ENCODE data around the gene COTL1. TPM values are rescaled to one million over a fixed set of nuclear protein-coding genes. Genes with fewer than 3 reads are reported as not detected.

Gene COTL1
- total RNA-seq = 10 to 100 TPM; 41.4 to 89.2 TPM
- 100 to 1,000 TPM; 175 to 182 TPM for polyA plus RNA-seq (ENCODE audit: insufficient read length in 2 of 2)
- long read RNA-seq, donor 1, transcript COTL1-201 (4 exons, 1,843 nt) = major isoform, 55 of 78 reads
- long read RNA-seq, donor 1, transcript COTL1-202 (2 exons, 781 nt) = minor isoform, 6 of 78 reads
- long read RNA-seq, donor 1, partial matches to known transcripts = 17 of 78 reads
- long read RNA-seq, donor 1, other reads (novel, unspliced or antisense) = 0 of 78 reads
- long read RNA-seq, donor 2, transcript COTL1-201 (4 exons, 1,843 nt) = major isoform, 40 of 44 reads
- long read RNA-seq, donor 2, partial matches to known transcripts = 0 of 44 reads
- long read RNA-seq, donor 2, other reads (novel, unspliced or antisense) = 0 of 44 reads
- long read RNA-seq, donor 3, transcript COTL1-202 (2 exons, 781 nt) = minor isoform, 10 of 119 reads
- long read RNA-seq, donor 3, transcript COTL1-201 (4 exons, 1,843 nt) = major isoform, 41 of 119 reads
- long read RNA-seq, donor 3, partial matches to known transcripts = 68 of 119 reads
- long read RNA-seq, donor 3, other reads (novel, unspliced or antisense) = 0 of 119 reads
- long read RNA-seq, donor 4, transcript COTL1-201 (4 exons, 1,843 nt) = major isoform, 70 of 204 reads
- long read RNA-seq, donor 4, partial matches to known transcripts = 132 of 204 reads
- long read RNA-seq, donor 4, other reads (novel, unspliced or antisense) = 0 of 204 reads

GRCh38 chr16:84617791-84618580 lies at the start of gene COTL1:
Gene COTL1, minus strand, starts transcription at chr16:84618078. Its CDS starts 164 bp downstream, at chr16:84617914.
- under 1% methylated on average over 72 of the region's 76 CpGs for WGBS (ENCODE audit: insufficient coverage)
- H3K4me3 ChIP-seq (ENCODE audit: low read depth, low read length) = peak within 1 kb of the TSS; percentile 76
- H3K27me3 ChIP-seq (ENCODE audit: control insufficient read depth, insufficient read depth, low read length) = no peaks in the 10 kb centered on the region
- H3K27ac ChIP-seq (ENCODE audit: low read depth, low read length) = peak within 1 kb of the TSS; percentile 52
- peaks cover 48% of the 10 kb centered on the region for H3K4me1 ChIP-seq (ENCODE audit: control insufficient read depth, insufficient read depth, low read length)
- peak in 5 of 6 donors; percentile 91 to 99 (median 96) for DNase-seq (ENCODE audit: low read depth in 4 of 6, low spot score in 6 of 6)
- H3K36me3 ChIP-seq (ENCODE audit: control insufficient read depth, insufficient read depth, low read length) = peaks cover 17% of the 10 kb centered on the region
- H3K9me3 ChIP-seq (ENCODE audit: control insufficient read depth, insufficient read depth, low read length) = no peaks in the 10 kb centered on the region

- no peak overlapping the region for H3K4me3 ChIP-seq (ENCODE audit: low read depth, low read length)
- no peak overlapping the region for H3K27ac ChIP-seq (ENCODE audit: low read depth, low read length)
- H3K36me3 ChIP-seq (ENCODE audit: control insufficient read depth, insufficient read depth, low read length) = peaks cover 64% of the 10 kb centered on the region
- WGBS (ENCODE audit: insufficient coverage) = 98% methylated on average over 4 of the region's 7 CpGs
- no peak for DNase-seq (ENCODE audit: low read depth in 4 of 6, low spot score in 6 of 6)
- H3K9me3 ChIP-seq (ENCODE audit: control insufficient read depth, insufficient read depth, low read length) = no peaks in the 10 kb centered on the region
- H3K4me1 ChIP-seq (ENCODE audit: control insufficient read depth, insufficient read depth, low read length) = no peaks in the 10 kb centered on the region
- H3K27me3 ChIP-seq (ENCODE audit: control insufficient read depth, insufficient read depth, low read length) = no peaks in the 10 kb centered on the region
These were observed 48.0 kb upstream of the COTL1 start for GRCh38 chr16:84665843-84666242.

- Histone ChIP-seq H3K9me3 (ENCODE audit: control insufficient read depth, insufficient read depth, low read length) (no peaks in the 10 kb centered on the region), H3K36me3 (ENCODE audit: control insufficient read depth, insufficient read depth, low read length) (peaks cover 66% of the 10 kb centered on the region), H3K27ac (ENCODE audit: low read depth, low read length) (no peak overlapping the region), H3K4me1 (ENCODE audit: control insufficient read depth, insufficient read depth, low read length) (no peaks in the 10 kb centered on the region), H3K27me3 (ENCODE audit: control insufficient read depth, insufficient read depth, low read length) (no peaks in the 10 kb centered on the region), H3K4me3 (ENCODE audit: low read depth, low read length) (no peak overlapping the region)
- no peak for DNase-seq (ENCODE audit: low read depth in 4 of 6, low spot score in 6 of 6)
- WGBS (ENCODE audit: insufficient coverage) = 90% methylated on average over 2 of the region's 2 CpGs
These were observed 47.5 kb upstream of the COTL1 start for GRCh38 chr16:84665359-84665758.

- DNase-seq (ENCODE audit: low read depth in 4 of 6, low spot score in 6 of 6) = no peak
- no peaks in the 10 kb centered on the region for H3K9me3 ChIP-seq (ENCODE audit: control insufficient read depth, insufficient read depth, low read length)
- H3K36me3 ChIP-seq (ENCODE audit: control insufficient read depth, insufficient read depth, low read length) = peaks cover 75% of the 10 kb centered on the region
- no peak overlapping the region for H3K4me3 ChIP-seq (ENCODE audit: low read depth, low read length)
- WGBS (ENCODE audit: insufficient coverage) = 64% methylated on average over 5 of the region's 9 CpGs
- H3K27me3 ChIP-seq (ENCODE audit: control insufficient read depth, insufficient read depth, low read length) = no peaks in the 10 kb centered on the region
- H3K27ac ChIP-seq (ENCODE audit: low read depth, low read length) = no peak overlapping the region
- no peaks in the 10 kb centered on the region for H3K4me1 ChIP-seq (ENCODE audit: control insufficient read depth, insufficient read depth, low read length)
These were observed 45.7 kb upstream of the COTL1 start for GRCh38 chr16:84663433-84664101.

GRCh38 chr16:84662471-84662870 lies 44.6 kb upstream of the COTL1 start:
- H3K27ac ChIP-seq (ENCODE audit: low read depth, low read length) = no peak overlapping the region
- H3K4me1 ChIP-seq (ENCODE audit: control insufficient read depth, insufficient read depth, low read length) = no peaks in the 10 kb centered on the region
- no peak for DNase-seq (ENCODE audit: low read depth in 4 of 6, low spot score in 6 of 6)

GRCh38 chr16:84661418-84662060 lies 43.7 kb upstream of the COTL1 start:
- 96% methylated on average over 51 of the region's 51 CpGs for WGBS (ENCODE audit: insufficient coverage)
- no peak overlapping the region for H3K4me3 ChIP-seq (ENCODE audit: low read depth, low read length)
- H3K9me3 ChIP-seq (ENCODE audit: control insufficient read depth, insufficient read depth, low read length) = no peaks in the 10 kb centered on the region
- H3K27ac ChIP-seq (ENCODE audit: low read depth, low read length) = no peak overlapping the region
- H3K27me3 ChIP-seq (ENCODE audit: control insufficient read depth, insufficient read depth, low read length) = no peaks in the 10 kb centered on the region
- DNase-seq (ENCODE audit: low read depth in 4 of 6, low spot score in 6 of 6) = no peak
- H3K4me1 ChIP-seq (ENCODE audit: control insufficient read depth, insufficient read depth, low read length) = no peaks in the 10 kb centered on the region
- peaks cover 87% of the 10 kb centered on the region for H3K36me3 ChIP-seq (ENCODE audit: control insufficient read depth, insufficient read depth, low read length)

More at GRCh38 chr16:84662471-84662870, 44.6 kb upstream of the COTL1 start:
- Histone ChIP-seq H3K4me3 (ENCODE audit: low read depth, low read length) (no peak overlapping the region), H3K36me3 (ENCODE audit: control insufficient read depth, insufficient read depth, low read length) (peaks cover 78% of the 10 kb centered on the region), H3K27me3 (ENCODE audit: control insufficient read depth, insufficient read depth, low read length) (no peaks in the 10 kb centered on the region), H3K9me3 (ENCODE audit: control insufficient read depth, insufficient read depth, low read length) (no peaks in the 10 kb centered on the region)
- WGBS (ENCODE audit: insufficient coverage) = 90% methylated on average over 9 of the region's 9 CpGs

- Histone ChIP-seq H3K27me3 (ENCODE audit: control insufficient read depth, insufficient read depth, low read length) (no peaks in the 10 kb centered on the region), H3K9me3 (ENCODE audit: control insufficient read depth, insufficient read depth, low read length) (no peaks in the 10 kb centered on the region), H3K4me3 (ENCODE audit: low read depth, low read length) (no peak overlapping the region), H3K36me3 (ENCODE audit: control insufficient read depth, insufficient read depth, low read length) (peaks cover 85% of the 10 kb centered on the region), H3K4me1 (ENCODE audit: control insufficient read depth, insufficient read depth, low read length) (no peaks in the 10 kb centered on the region), H3K27ac (ENCODE audit: low read depth, low read length) (no peak overlapping the region)
- 85% methylated on average over 7 of the region's 7 CpGs for WGBS (ENCODE audit: insufficient coverage)
- DNase-seq (ENCODE audit: low read depth in 4 of 6, low spot score in 6 of 6) = no peak
These were observed 43.1 kb upstream of the COTL1 start for GRCh38 chr16:84660973-84661372.

GRCh38 chr16:84659656-84660300 lies 41.9 kb upstream of the COTL1 start:
- Histone ChIP-seq H3K4me1 (ENCODE audit: control insufficient read depth, insufficient read depth, low read length) (no peaks in the 10 kb centered on the region), H3K27ac (ENCODE audit: low read depth, low read length) (no peak overlapping the region), H3K9me3 (ENCODE audit: control insufficient read depth, insufficient read depth, low read length) (no peaks in the 10 kb centered on the region), H3K36me3 (ENCODE audit: control insufficient read depth, insufficient read depth, low read length) (peaks cover 84% of the 10 kb centered on the region), H3K4me3 (ENCODE audit: low read depth, low read length) (no peak overlapping the region), H3K27me3 (ENCODE audit: control insufficient read depth, insufficient read depth, low read length) (no peaks in the 10 kb centered on the region)
- WGBS (ENCODE audit: insufficient coverage) = 97% methylated on average over 27 of the region's 27 CpGs
- DNase-seq (ENCODE audit: low read depth in 4 of 6, low spot score in 6 of 6) = no peak
